SKM-1 (cell line): ENCODE results near the gene CCDC74B.
"Not testable (repeated sequence)": the region's sequence is repeated elsewhere in the genome, so short reads cannot be mapped to it uniquely, and the experiment has no call there.

Experiments
- DNase-seq: peaks from one replicate; lab custom pipeline; 2025; ENCODE audit not compliant: unreplicated experiment; lab: John Stamatoyannopoulos, UW

Gene CCDC74B

GRCh38 chr2:130145006-130145414 lies at the start of gene CCDC74B:
CCDC74B (minus strand) TSS chr2:130145112; CDS start chr2:130144996, 116 bp downstream.
- DNase-seq: not testable (repeated sequence)

GRCh38 chr2:130193824-130194223 lies 48.9 kb upstream of the CCDC74B start:
- DNase-seq: not testable (repeated sequence)

- not testable (repeated sequence) for DNase-seq
Observed at GRCh38 chr2:130192451-130192850, 47.5 kb upstream of the CCDC74B start.

- not testable (repeated sequence) for DNase-seq
Observed at GRCh38 chr2:130191319-130191718, 46.4 kb upstream of the CCDC74B start.

- DNase-seq: no peak
Observed at GRCh38 chr2:130190237-130190636, 45.3 kb upstream of the CCDC74B start.

GRCh38 chr2:130188958-130189357 lies 44.0 kb upstream of the CCDC74B start:
- not testable (repeated sequence) for DNase-seq

GRCh38 chr2:130187859-130188792 lies 43.2 kb upstream of the CCDC74B start:
- not testable (repeated sequence) for DNase-seq

GRCh38 chr2:130187268-130187667 lies 42.4 kb upstream of the CCDC74B start:
- no peak for DNase-seq

GRCh38 chr2:130186391-130186790 lies 41.5 kb upstream of the CCDC74B start:
- DNase-seq: no peak

GRCh38 chr2:130185896-130186295 lies 41.0 kb upstream of the CCDC74B start:
- no peak for DNase-seq

- DNase-seq: no peak
Observed at GRCh38 chr2:130185436-130185835, 40.5 kb upstream of the CCDC74B start.

GRCh38 chr2:130183512-130184373 lies 38.8 kb upstream of the CCDC74B start:
- DNase-seq: no peak

- not testable (repeated sequence) for DNase-seq
Observed at GRCh38 chr2:130182826-130183511, 38.1 kb upstream of the CCDC74B start.

GRCh38 chr2:130181880-130182682 lies 37.2 kb upstream of the CCDC74B start, which contains the start of gene MZT2B:
MZT2B (plus strand) TSS chr2:130182262; CDS start chr2:130182283, 21 bp downstream.
- DNase-seq: peak; percentile 67

- peak; percentile 68 for DNase-seq
Observed at GRCh38 chr2:130181325-130181879, 36.5 kb upstream of the CCDC74B start, which contains the start of gene SMPD4. SMPD4 (minus strand) TSS chr2:130181602; CDS start chr2:130176592, 5,010 bp downstream.

- not testable (repeated sequence) for DNase-seq
Observed at GRCh38 chr2:130180404-130181324, 35.8 kb upstream of the CCDC74B start.

GRCh38 chr2:130174866-130175265 lies 30.0 kb upstream of the CCDC74B start:
- not testable (repeated sequence) for DNase-seq

- no peak for DNase-seq
Observed at GRCh38 chr2:130169896-130170295, 25.0 kb upstream of the CCDC74B start.
